Bone marrow (tissue), 2 donors: ENCODE data around the gene CKMT2.

ENCODE experiments used
- DNase-seq, 2 donors: peaks; one replicate each; lab custom pipeline; 2025; lab: John Stamatoyannopoulos, UW

CKMT2 gene

GRCh38 chr5:81233080-81233634 lies at the start of gene CKMT2:
Gene CKMT2, plus strand, starts transcription at chr5:81233322. Its CDS starts 17,811 bp downstream, at chr5:81251133.
- no peak for DNase-seq

DNA sequence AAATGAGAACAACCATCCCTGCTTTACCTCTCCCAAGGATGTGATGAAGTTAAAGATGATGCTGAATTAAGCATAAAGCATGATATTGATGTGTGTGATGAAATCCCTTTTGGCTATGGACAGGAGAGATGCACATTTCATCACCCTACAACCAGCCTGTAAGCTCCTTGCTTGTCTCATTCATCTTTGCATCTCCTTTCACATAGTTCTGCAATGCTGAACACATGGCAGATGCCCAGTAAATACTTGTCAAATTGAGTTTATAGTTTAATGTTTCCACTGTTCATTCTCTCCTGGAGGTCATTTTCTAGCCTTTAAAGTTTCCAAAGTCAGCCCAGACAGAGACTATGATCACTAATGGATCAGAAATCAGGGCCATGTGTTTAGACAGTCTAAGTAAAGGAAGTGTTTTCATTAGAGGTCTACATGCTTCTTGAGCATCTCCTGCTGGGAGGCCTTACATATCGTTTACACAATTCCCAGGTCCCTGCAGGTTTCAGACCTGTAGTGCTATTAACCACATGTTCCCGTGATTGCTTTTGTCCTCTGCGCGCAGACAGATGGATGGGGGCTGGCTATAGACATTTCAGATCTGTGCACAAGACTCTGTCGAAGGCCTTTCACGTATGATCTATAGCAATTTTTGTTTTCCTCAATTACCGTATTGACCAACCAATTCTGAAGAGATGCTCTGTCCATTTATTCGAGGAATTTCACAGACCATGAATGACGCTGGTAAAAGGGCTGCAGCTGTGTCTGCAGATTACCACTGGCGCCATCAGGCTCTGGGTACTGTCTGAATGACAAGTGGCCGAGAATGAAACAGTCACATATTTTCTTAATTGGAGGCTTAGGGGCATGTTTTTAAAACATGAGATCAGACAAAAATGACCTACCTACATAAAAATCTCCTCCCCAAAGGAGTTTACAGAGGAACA lies 49.0 kb upstream of the CKMT2 start:
- no peak for DNase-seq

GRCh38 chr5:81184749-81185110 lies 48.4 kb upstream of the CKMT2 start:
- DNase-seq, result no peak

DNA sequence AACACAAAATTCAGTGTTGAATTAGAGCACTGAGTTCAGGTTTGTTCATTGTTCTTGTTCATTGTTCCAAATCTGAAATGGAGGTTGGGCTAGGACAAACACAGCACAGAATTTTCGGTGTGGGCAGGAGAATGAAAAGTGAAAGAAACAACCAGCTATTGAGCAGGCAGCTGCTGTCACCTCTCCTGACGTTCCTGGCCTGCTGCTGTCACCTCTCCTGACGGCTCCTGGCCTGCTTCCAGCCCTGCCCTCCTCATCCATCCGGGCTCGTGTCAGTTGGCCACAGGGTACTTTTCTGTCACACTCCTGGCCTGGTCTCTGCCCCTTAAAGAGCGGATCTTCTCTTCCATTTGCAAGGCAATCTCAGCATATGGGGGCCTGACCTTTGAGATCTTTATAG lies 45.2 kb upstream of the CKMT2 start:
- DNase-seq, result no peak

DNA sequence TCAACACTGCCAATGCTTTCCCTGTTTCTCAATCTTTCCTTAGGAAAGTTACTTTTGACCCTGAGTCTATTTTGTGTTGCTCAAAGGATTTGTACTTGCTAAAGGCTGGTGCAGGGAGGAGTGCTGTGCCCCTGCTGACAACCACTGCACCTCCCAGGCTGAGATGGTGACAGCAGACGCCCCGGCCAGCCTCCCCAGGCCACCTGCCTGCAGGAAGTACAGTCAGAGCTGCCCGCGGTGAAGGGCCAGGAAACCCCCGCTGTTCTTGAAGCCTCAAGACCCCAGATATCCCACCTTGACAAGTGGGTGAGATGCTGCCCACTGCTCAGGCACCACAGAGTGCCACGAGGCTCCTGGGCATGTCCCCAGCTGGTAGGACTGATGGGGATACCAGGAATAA lies 44.2 kb upstream of the CKMT2 start:
- DNase-seq, result no peak

DNA sequence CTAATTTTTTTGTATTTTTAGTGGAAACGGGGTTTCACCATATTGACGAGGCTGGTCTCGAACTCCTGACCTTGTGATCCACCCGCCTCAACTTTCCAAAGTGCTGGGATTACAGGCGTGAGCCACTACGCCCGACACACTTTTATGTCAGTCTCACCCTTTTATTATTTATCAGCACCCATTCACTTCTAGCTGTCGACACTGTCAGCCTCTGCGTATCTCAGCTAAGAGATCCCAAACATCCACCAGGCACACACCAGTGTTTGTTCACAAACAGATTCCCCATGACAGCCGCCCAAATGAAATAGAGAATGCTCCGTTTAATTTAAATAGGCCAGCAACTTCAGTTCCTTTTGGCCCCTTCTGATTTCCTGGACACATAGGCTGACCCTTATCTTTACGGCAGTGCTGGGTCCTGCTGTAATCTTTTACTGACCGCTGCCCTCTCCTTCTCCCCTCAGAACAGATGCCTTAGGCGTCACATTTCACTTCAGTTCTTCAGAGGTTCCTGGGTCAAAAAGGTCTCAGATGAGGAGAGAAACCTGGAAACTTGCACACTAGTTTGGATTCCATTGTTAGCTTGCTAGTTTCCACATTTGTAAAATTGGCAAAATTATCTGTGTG lies 43.1 kb upstream of the CKMT2 start:
- DNase-seq, result no peak

- no peak for DNase-seq
Observed at GRCh38 chr5:81191726-81192372, 41.3 kb upstream of the CKMT2 start.

DNA sequence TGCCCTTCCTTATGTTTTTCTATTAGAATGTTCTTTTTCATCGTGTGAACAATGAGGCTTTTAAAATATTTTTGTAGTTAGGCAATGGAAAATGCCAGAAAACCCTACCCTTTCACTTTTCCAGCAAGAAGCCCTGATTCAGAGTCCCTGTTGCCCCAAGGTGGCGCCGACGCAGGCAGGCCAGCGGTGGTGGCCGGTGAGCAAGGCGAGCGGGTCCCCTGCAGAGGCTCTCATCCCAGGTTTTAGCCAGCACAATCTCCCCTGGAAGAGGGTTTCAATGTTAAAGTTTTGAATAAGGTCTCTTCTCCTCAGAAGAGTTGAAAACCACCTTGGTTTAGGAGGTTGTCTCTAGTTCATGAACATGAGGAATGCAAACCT lies 40.8 kb upstream of the CKMT2 start:
- no peak for DNase-seq

GRCh38 chr5:81194633-81195334 lies 38.3 kb upstream of the CKMT2 start:
- DNase-seq, result peak; percentile 14 to 18

- no peak for DNase-seq
Observed at GRCh38 chr5:81195335-81195929, 37.7 kb upstream of the CKMT2 start.

DNA sequence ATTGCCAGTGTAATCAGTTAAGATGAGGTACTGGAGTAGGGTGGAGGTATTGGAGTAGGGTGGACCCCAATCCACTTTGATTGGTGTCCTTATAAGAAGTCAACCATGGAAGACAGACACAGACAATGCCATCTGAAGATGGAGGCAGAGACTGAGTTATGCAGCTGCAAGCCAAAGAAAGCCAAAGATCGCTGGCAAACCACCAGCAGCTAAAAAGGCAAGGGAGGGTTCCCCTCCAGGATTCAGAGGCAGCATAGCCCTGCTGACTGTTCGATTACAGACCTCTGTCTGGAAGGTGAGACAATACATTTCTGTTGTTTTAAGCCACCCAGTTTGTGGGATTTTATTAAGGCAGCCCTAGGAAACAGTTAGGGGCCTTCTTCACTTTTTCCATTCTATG lies 30.5 kb upstream of the CKMT2 start:
- DNase-seq, result no peak

- no peak for DNase-seq
Observed at GRCh38 chr5:81203729-81204128, 29.4 kb upstream of the CKMT2 start.

DNA sequence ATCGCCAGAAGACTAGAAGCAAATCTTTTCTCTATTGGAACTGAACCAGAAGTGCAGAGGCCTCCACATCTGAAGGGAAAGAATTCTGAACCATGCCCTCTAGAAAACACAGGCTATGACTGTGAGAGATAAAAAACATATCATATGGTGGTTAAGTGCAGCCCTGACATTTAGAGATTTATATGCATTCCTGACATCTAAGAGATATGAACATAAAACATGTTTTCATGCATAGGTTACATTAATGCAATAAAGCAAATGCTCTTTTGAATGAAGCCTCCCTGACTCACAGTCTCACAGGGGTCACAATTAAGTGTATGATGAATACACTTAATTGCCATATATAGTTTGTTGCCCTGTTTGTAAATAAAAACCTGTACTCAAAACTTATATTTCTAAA lies 28.9 kb upstream of the CKMT2 start:
- no peak for DNase-seq

DNA sequence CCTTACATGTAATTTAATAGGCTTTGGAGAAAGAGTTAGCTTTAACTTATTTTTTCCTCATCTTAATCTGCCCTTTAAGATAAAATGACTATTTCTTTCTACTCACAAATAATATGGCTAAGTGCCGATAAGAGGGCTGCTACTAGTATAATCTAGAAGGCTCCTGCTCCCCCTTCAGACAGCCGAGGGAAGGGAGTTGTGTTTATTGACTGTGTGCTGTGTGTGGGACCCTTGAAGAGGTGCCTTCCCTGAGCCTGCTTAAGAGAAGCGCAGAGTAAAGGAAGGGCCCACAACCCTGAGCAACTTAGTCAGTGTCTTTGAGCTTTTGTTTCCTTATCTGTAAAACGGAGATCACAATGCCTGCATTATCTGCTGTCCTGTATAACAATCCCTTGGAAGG lies 28.1 kb upstream of the CKMT2 start:
- no peak for DNase-seq

DNA sequence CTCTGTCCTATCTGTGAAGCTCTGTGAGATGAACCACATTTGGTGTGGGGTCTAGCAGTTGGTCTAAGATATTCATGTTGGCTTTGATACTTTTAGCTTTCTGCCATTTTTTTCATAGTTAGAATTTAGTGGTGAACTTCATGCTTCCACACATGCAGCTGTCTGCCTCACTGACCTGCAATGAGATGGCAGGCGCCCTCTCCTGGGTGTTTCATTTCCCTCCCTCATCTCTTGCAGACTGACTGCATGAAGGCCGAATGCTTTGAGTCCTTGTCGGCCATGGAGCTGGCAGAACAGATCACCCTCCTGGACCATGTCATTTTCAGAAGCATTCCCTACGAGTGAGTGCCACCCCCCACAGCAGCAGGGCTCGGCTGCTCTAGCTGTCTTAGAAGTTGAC lies 26.1 kb upstream of the CKMT2 start:
- no peak for DNase-seq

- DNase-seq, result no peak
Observed at GRCh38 chr5:81208904-81209303, 24.2 kb upstream of the CKMT2 start.

- no peak for DNase-seq
Observed at GRCh38 chr5:81209386-81209785, 23.7 kb upstream of the CKMT2 start.

- no peak for DNase-seq
Observed at GRCh38 chr5:81209869-81210493, 23.1 kb upstream of the CKMT2 start.

- DNase-seq, result no peak
Observed at GRCh38 chr5:81212211-81212751, 20.8 kb upstream of the CKMT2 start.

DNA sequence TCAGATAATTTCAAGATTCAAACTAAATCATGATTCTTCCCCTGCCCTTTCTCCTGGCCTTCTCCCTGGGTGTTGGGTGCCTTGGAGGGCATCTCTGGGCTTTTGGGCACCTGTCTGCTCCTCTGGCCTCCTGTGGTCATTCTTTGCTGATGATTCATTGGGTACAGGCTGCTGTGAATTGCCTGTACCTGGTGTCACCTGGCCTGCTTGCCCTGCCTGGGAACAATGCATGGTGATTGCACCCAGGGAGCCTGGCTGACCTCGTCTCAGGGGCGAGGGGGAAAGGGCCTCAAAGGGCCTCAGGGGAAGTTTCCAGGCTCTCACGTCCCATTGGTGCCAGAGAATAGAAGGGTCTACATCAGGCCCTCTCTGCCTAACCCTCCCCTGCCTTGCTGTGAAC lies 20.1 kb upstream of the CKMT2 start:
- DNase-seq, result no peak

DNA sequence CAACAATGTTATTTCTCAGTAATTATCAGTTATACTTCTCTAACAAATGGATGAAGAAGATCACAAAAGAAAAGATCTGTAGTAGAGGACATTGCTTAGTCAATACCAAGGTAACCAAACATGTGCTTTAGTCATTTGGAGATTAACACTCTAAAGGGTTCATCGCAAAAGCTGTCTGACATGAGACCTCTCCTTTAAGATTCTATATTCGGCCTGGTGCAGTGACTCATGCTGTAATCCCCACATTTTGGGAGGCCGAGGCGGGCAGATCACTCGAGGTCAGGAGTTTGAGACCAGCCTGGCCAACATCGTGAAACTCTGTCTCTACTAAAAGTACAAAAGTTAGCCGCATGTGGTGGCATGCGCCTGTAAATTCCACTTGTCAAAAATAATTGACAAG lies 18.3 kb upstream of the CKMT2 start:
- DNase-seq, result no peak
